OCI-LY1 (cell line): ENCODE data around the gene KRTAP10-4.

ENCODE experiments used
- H2AFZ ChIP-seq: fragments of 200-600 bp; sonication (generic), shearing (Covaris generic); 2 replicates; pipeline ENCODE4 v1.6.0; 2014; ENCODE audit warnings: antibody characterized with exemption, mild to moderate bottlenecking, low read length
- H3F3A ChIP-seq: fragments of 200-600 bp; sonication (generic), shearing (Covaris generic); 2 replicates; pipeline ENCODE4 v1.6.0; 2014; ENCODE audit warnings: mild to moderate bottlenecking, antibody characterized with exemption, low read length, moderate library complexity; ENCODE audit not compliant: insufficient read depth
- H3K27ac ChIP-seq: fragments of 200-600 bp; sonication (generic); 2 replicates; pipeline ENCODE4 v1.5.1; 2014; ENCODE audit warnings: low read length, mixed run types, mild to moderate bottlenecking, low read depth; ENCODE audit not compliant: poor library complexity, severe bottlenecking
- H3K27me3 ChIP-seq: fragments of 200-600 bp; sonication (generic); 2 replicates; pipeline ENCODE4 v1.6.0; 2014; ENCODE audit warnings: antibody characterized with exemption, mild to moderate bottlenecking, low read length, moderate library complexity; ENCODE audit not compliant: insufficient read depth
- H3K36me3 ChIP-seq: fragments of 200-600 bp; sonication (generic); 2 replicates; pipeline ENCODE4 v1.6.1; 2014; ENCODE audit warnings: mild to moderate bottlenecking, antibody characterized with exemption, low read length, moderate library complexity, mixed read lengths; ENCODE audit not compliant: insufficient read depth
- H3K4me1 ChIP-seq: fragments of 200-600 bp; sonication (generic); 2 replicates; pipeline ENCODE4 v1.5.1; 2014; ENCODE audit warnings: mild to moderate bottlenecking, low read length, moderate library complexity; ENCODE audit not compliant: insufficient read depth, severe bottlenecking
- H3K4me2 ChIP-seq: fragments of 200-600 bp; sonication (generic), shearing (Covaris generic); 2 replicates; pipeline ENCODE4 v1.6.1; 2014; ENCODE audit warnings: low read length
- H3K4me3 ChIP-seq: fragments of 200-600 bp; sonication (generic); 2 replicates; pipeline ENCODE4 v1.5.1; 2014; ENCODE audit warnings: low read length, low read depth, mild to moderate bottlenecking, mixed read lengths; ENCODE audit not compliant: poor library complexity, severe bottlenecking
- H3K79me2 ChIP-seq: fragments of 200-600 bp; shearing (Covaris generic); 2 replicates; pipeline ENCODE4 v1.6.1; 2016; ENCODE audit warnings: mixed run types, low read length, mixed read lengths; ENCODE audit not compliant: insufficient read depth
- H3K9ac ChIP-seq: fragments of 200-600 bp; sonication (generic), shearing (Covaris generic); 2 replicates; pipeline ENCODE4 v1.6.1; 2014; ENCODE audit warnings: mild to moderate bottlenecking, low read length, mixed read lengths
- H3K9me2 ChIP-seq: fragments of 200-600 bp; sonication (generic), shearing (Covaris generic); 2 replicates; pipeline ENCODE4 v1.6.1; 2014; ENCODE audit warnings: low read depth, mild to moderate bottlenecking, low read length, mixed read lengths
- H3K9me3 ChIP-seq: fragments of 200-600 bp; shearing (Covaris generic); 2 replicates; pipeline ENCODE4 v1.6.1; 2014; ENCODE audit warnings: low read length, mixed read lengths
- H4K20me1 ChIP-seq: fragments of 200-600 bp; sonication (generic), shearing (Covaris generic); 2 replicates; pipeline ENCODE4 v1.6.0; 2016; ENCODE audit warnings: mild to moderate bottlenecking, low read length; ENCODE audit not compliant: insufficient read depth
- EZH2 ChIP-seq: fragments of 200-600 bp; sonication (generic), shearing (Covaris generic); IDR thresholded peaks from 2 replicates; pipeline ENCODE4 v1.8.0; 2017; ENCODE audit warnings: borderline replicate concordance, mixed run types, mild to moderate bottlenecking, antibody characterized with exemption, low read length, moderate library complexity, mixed read lengths
- TF ChIP-seq, protein P1 (sequence below): fragments of 200-600 bp; sonication (generic), shearing (Covaris generic); IDR thresholded peaks from 2 replicates; pipeline ENCODE4 v1.5.1; 2017; ENCODE audit warnings: mild to moderate bottlenecking, antibody characterized with exemption, low read length, moderate library complexity, mixed read lengths

KRTAP10-4 gene

GRCh38 chr21:44568667-44569556, 4.6 kb upstream of the KRTAP10-4 start:
- H3K27ac ChIP-seq = no peak overlapping the region
- no peaks in the 10 kb centered on the region for H3K4me1 ChIP-seq
- no peak for TF ChIP-seq EZH2
- TF ChIP-seq, protein P1, sequence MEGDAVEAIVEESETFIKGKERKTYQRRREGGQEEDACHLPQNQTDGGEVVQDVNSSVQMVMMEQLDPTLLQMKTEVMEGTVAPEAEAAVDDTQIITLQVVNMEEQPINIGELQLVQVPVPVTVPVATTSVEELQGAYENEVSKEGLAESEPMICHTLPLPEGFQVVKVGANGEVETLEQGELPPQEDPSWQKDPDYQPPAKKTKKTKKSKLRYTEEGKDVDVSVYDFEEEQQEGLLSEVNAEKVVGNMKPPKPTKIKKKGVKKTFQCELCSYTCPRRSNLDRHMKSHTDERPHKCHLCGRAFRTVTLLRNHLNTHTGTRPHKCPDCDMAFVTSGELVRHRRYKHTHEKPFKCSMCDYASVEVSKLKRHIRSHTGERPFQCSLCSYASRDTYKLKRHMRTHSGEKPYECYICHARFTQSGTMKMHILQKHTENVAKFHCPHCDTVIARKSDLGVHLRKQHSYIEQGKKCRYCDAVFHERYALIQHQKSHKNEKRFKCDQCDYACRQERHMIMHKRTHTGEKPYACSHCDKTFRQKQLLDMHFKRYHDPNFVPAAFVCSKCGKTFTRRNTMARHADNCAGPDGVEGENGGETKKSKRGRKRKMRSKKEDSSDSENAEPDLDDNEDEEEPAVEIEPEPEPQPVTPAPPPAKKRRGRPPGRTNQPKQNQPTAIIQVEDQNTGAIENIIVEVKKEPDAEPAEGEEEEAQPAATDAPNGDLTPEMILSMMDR = no peak
- no peak overlapping the region for H3K4me3 ChIP-seq
- H3F3A ChIP-seq = no peaks in the 10 kb centered on the region
- H3K79me2 ChIP-seq = no peaks in the 10 kb centered on the region
- no peak overlapping the region for H3K9ac ChIP-seq
- H3K9me2 ChIP-seq = no peaks in the 10 kb centered on the region
- H3K9me3 ChIP-seq = no peaks in the 10 kb centered on the region
- no peaks in the 10 kb centered on the region for H3K36me3 ChIP-seq
- H3K27me3 ChIP-seq = peaks cover 8% of the 10 kb centered on the region; the same call in 1 of the 2 replicates
- H2AFZ ChIP-seq = no peak overlapping the region
- H3K4me2 ChIP-seq = no peak overlapping the region
- no peaks in the 10 kb centered on the region for H4K20me1 ChIP-seq

DNA sequence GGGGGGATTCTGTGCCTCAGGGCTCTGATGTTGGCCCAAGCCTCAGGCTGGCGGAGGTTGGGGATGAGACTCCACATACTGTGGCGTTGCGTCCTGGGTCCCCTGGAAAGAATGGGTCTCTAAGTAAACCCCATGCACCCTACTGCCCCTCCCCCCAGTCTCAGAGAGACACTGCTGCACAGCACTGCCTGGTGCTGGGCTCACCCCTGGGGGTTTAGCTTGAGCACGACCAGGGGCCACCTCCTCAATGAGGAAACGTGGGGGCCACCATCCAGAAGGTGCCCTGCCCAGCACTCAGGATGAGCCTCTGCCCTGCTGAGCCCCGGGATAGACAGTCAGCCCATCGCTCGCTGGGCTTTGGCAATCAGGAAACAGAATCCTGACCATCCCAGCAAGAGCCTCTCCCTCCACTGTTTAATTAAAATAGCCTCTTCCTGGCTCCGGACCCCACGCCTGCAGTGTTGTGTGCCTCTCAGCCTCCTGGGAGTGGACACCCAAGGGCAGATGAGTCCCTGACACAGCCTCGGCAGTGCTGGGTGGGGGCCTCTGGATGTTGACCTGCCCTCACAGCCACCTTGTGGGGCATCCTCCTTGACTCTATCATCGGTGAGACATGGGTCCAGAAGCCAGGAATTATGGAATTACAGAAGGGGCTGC, 3.5 kb upstream of the KRTAP10-4 start:
- Histone ChIP-seq H3K4me1 (no peaks in the 10 kb centered on the region), H3K27me3 (peaks cover 8% of the 10 kb centered on the region; the same call in 1 of the 2 replicates), H3K4me2 (no peak overlapping the region), H3K79me2 (no peaks in the 10 kb centered on the region), H3K9ac (no peak overlapping the region), H3K9me2 (no peaks in the 10 kb centered on the region), H3K4me3 (no peak overlapping the region), H3K27ac (no peak overlapping the region), H4K20me1 (no peaks in the 10 kb centered on the region), H3K9me3 (no peaks in the 10 kb centered on the region), H3F3A (no peaks in the 10 kb centered on the region), H2AFZ (no peak overlapping the region), H3K36me3 (no peaks in the 10 kb centered on the region)
- no peak for TF ChIP-seq EZH2
- TF ChIP-seq, protein P1 = no peak

DNA sequence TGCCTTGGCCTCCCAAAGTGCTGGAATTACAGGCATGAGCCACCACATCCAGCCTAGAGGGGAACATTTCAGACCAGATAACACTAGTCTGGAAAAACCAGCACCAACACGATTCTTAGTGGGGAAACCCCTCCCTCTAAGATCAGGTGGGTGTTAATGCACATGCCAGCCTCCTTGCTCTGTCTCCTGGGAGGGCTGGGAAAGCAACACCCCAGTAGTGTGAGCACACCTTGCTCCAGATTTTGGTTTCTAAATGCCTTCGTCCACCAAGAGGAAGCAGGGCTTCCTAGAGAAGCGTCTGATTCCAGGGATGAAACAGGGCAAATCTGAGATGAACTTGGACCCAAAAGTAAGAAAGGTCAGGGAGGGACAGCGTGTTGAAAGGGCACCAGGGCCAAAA, 2.2 kb upstream of the KRTAP10-4 start:
- no peaks in the 10 kb centered on the region for H3K79me2 ChIP-seq
- H3F3A ChIP-seq = no peaks in the 10 kb centered on the region
- no peak overlapping the region for H3K9ac ChIP-seq
- TF ChIP-seq EZH2 = no peak
- TF ChIP-seq, protein P1 = no peak
- H3K27ac ChIP-seq = no peak overlapping the region
- H2AFZ ChIP-seq = no peak overlapping the region
- H3K4me3 ChIP-seq = no peak overlapping the region
- H3K4me1 ChIP-seq = no peaks in the 10 kb centered on the region
- H3K9me3 ChIP-seq = no peaks in the 10 kb centered on the region
- H3K36me3 ChIP-seq = no peaks in the 10 kb centered on the region
- peaks cover 8% of the 10 kb centered on the region; the same call in 1 of the 2 replicates for H3K27me3 ChIP-seq
- H3K9me2 ChIP-seq = no peaks in the 10 kb centered on the region
- H4K20me1 ChIP-seq = no peaks in the 10 kb centered on the region
- no peak overlapping the region for H3K4me2 ChIP-seq
